Breast epithelium (tissue), 3 donors: ENCODE measurements around the gene TBCK.

ENCODE experiments used
- CTCF ChIP-seq, 3 donors: fragments of 450-650 bp; IDR thresholded peaks; one replicate each; pipeline ENCODE4 v1.5.1; 2016 to 2017; ENCODE audit warnings: antibody characterized with exemption in 3 of 3, mild to moderate bottlenecking in 3 of 3, moderate library complexity in 3 of 3
- POLR2A ChIP-seq: fragments of 450-650 bp; IDR thresholded peaks from one replicate; pipeline ENCODE4 v1.6.1; 2016; ENCODE audit warnings: antibody characterized with exemption, mild to moderate bottlenecking, moderate library complexity
- POLR2AphosphoS5 ChIP-seq, 3 donors: sonication (generic); formaldehyde crosslinking; IDR thresholded peaks; one replicate each; pipeline ENCODE4 v1.6.1; 2017; ENCODE audit warnings: antibody characterized with exemption in 3 of 3

- TF ChIP-seq POLR2A (no peak), CTCF (IDR thresholded peaks at IDR 0.05) (no peak), POLR2AphosphoS5 (IDR thresholded peaks at IDR 0.05) (no peak)
These were observed 31.2 kb upstream of the TBCK start for GRCh38 chr4:106347167-106347566.
